Naive B cell (primary cell): ENCODE measurements around the gene GPSM3. TPM values are rescaled to one million over a fixed set of nuclear protein-coding genes. Genes with fewer than 3 reads are reported as not detected.

Source experiments
- ATAC-seq, 2 donors: fragments of 150-1000 bp; cut with Tn5 transposase; 2 replicates each; pipeline ENCODE4 v1.10.0; 2021; ENCODE audit warnings: low read depth in 2 of 2, mild to moderate bottlenecking in 2 of 2, moderate library complexity in 2 of 2
- DNase-seq: peaks from one replicate; pipeline ENCODE4 v3.0.0; 2022
- H3K27ac Mint-ChIP-seq, 6 donors: one replicate each; pipeline ENCODE4 v1.8.0; 2020 to 2022; ENCODE audit warnings: mild to moderate bottlenecking in 6 of 6, mixed read lengths in 6 of 6, moderate library complexity in 5 of 6, inconsistent platforms in 2 of 6
- H3K27me3 Mint-ChIP-seq, 3 donors: one replicate each; pipeline ENCODE4 v1.8.0; 2021 to 2022; ENCODE audit warnings: mixed read lengths in 3 of 3, mild to moderate bottlenecking in 1 of 3
- H3K36me3 Mint-ChIP-seq, 2 donors: one replicate each; pipeline ENCODE4 v1.8.0; 2020 to 2022; ENCODE audit warnings: mixed read lengths in 2 of 2, inconsistent platforms in 1 of 2, mild to moderate bottlenecking in 1 of 2
- H3K4me1 Mint-ChIP-seq, 3 donors: one replicate each; pipeline ENCODE4 v1.8.0; 2020 to 2022; ENCODE audit warnings: mixed read lengths in 3 of 3, inconsistent platforms in 1 of 3, mild to moderate bottlenecking in 1 of 3, moderate library complexity in 1 of 3
- H3K4me3 Mint-ChIP-seq, 8 donors: one replicate each; pipeline ENCODE4 v1.8.0; 2020 to 2022; ENCODE audit warnings: mild to moderate bottlenecking in 8 of 8, mixed read lengths in 8 of 8, moderate library complexity in 8 of 8, inconsistent platforms in 2 of 8
- H3K9me3 Mint-ChIP-seq, 7 donors: one replicate each; pipeline ENCODE4 v1.8.0; 2020 to 2022; ENCODE audit warnings: mixed read lengths in 7 of 7, mild to moderate bottlenecking in 5 of 7, inconsistent platforms in 2 of 7, moderate library complexity in 1 of 7
- polyA plus RNA-seq, 6 donors: library from polyadenylated mRNA; unstranded; fragments of 300-500 nt; fragmentation: Illumina TruSeq; gene quantifications; one replicate each; pipeline ENCODE4 v1.2.3, GENCODE V29; 2021; ENCODE audit warnings: low read depth in 6 of 6

The GPSM3 gene
- polyA plus RNA-seq, 6 donors from 2014 or later = 99.0 to 145 (median 125) TPM

- ATAC-seq = no peak
- H3K4me1 Mint-ChIP-seq = peaks cover 51 to 56% (median 54%) of the 10 kb centered on the region in 3 donors
These were observed 11.2 kb downstream of the GPSM3 start for GRCh38 chr6:32181148-32181702.

DNA sequence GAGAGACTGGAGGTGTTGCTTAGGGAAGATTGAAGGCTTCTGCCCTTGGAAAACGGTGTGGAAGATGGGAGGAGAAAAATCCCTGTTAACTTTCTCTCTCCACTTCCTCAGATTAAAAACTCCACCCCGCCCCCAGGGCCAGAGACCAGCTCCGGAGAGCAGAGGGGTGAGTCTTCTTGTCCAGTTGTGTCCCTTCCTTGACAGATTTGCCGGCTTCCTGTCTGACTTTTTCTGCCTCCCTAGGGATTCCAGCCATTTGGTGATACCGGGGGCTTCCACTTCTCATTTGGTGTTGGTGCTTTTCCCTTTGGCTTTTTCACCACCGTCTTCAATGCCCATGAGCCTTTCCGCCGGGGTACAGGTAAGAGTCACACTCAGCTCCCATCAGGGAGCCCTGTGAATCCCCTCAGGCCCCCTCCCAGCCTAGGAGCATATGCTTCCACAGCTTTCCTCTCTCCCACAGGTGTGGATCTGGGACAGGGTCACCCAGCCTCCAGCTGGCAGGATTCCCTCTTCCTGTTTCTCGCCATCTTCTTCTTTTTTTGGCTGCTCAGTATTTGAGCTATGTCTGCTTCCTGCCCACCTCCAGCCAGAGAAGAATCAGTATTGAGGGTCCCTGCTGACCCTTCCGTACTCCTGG lies 12.6 kb downstream of the GPSM3 start:
- Mint-ChIP-seq H3K27ac (peak overlapping the region in 5 of 6 donors; percentile 16 to 74 (median 70)), H3K27me3 (no peaks in the 10 kb centered on the region), H3K4me3 (peak overlapping the region; percentile 45 to 77 (median 62)), H3K36me3 (peaks cover 0 to 11% of the 10 kb centered on the region in 2 donors), H3K4me1 (peaks cover 52 to 59% (median 58%) of the 10 kb centered on the region in 3 donors), H3K9me3 (peaks cover 0 to 4% (median 0%) of the 10 kb centered on the region in 7 donors)
- DNase-seq (no peak), ATAC-seq (no peak)

More at GRCh38 chr6:32181148-32181702, 11.2 kb downstream of the GPSM3 start:
- DNase-seq = no peak
- peak overlapping the region in 4 of 6 donors; percentile 47 to 69 (median 64) for H3K27ac Mint-ChIP-seq
- peaks cover 4 to 18% of the 10 kb centered on the region in 2 donors for H3K36me3 Mint-ChIP-seq
- H3K9me3 Mint-ChIP-seq = peaks cover 0 to 4% (median 0%) of the 10 kb centered on the region in 7 donors
- peak overlapping the region in 3 of 8 donors; percentile 54 to 74 (median 62) for H3K4me3 Mint-ChIP-seq
- no peaks in the 10 kb centered on the region for H3K27me3 Mint-ChIP-seq

DNA sequence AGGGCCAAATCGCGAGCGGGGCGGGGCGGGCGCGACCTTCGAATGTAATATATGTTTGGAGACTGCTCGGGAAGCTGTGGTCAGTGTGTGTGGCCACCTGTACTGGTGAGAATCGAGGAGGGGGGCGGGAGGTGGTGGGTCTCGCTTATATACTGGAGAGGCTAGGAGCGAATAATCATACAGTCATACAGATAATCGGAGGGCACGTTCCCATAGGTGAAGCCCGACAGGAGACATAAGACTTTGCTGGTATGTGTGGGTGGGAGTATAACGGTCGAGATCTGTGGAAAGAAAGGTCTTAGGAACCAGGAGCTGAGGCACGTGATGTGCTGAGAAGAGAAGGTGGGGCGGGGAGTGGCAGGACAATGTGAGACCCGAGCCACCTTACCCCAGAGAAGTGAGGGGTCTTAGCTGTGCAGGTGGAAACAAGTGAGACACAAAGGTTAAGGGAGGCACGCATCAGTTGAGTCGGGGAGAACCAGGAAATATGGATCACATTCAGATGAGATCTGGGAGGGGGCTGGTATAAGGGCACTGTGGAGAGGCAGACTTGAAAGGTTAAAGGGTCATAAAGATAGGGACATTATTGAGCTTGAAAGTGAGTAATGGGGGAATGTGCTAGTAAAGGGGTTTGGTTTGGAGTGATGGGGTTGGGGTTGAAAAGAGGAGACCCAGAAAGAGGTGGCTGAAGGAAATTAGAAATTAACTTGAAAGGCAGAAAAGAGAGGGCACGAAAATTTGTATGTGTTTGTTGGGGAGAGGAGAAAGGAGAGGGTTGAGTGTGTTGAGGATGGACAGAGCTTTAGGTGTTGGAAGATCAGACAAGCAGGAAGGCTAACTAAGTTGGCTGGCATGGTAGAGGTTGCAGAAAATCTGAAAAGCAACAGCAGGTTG lies 13.6 kb downstream of the GPSM3 start:
- Mint-ChIP-seq H3K4me3 (peak overlapping the region; percentile 82 to 100 (median 96)), H3K9me3 (peaks cover 0 to 4% (median 0%) of the 10 kb centered on the region in 7 donors), H3K27ac (peak overlapping the region; percentile 88 to 100 (median 97)), H3K27me3 (no peaks in the 10 kb centered on the region), H3K36me3 (peaks cover 0 to 11% of the 10 kb centered on the region in 2 donors), H3K4me1 (peaks cover 58 to 64% (median 58%) of the 10 kb centered on the region in 3 donors)
- DNase-seq = no peak
- ATAC-seq = no peak

GRCh38 chr6:32177788-32178546 lies 14.5 kb downstream of the GPSM3 start, which contains the start of gene RNF5:
TSS of gene RNF5 (plus strand) at chr6:32178405. CDS start at chr6:32178512, 107 bp downstream.
- DNase-seq (peak; percentile 97), ATAC-seq (peak; percentile 80 to 82)
- Mint-ChIP-seq H3K27me3 (no peaks in the 10 kb centered on the region), H3K4me1 (peaks cover 65 to 71% (median 66%) of the 10 kb centered on the region in 3 donors), H3K4me3 (peak within 1 kb of the TSS; percentile 82 to 100 (median 96)), H3K27ac (peak within 1 kb of the TSS; percentile 94 to 100 (median 98)), H3K9me3 (peaks cover 0 to 4% (median 0%) of the 10 kb centered on the region in 7 donors), H3K36me3 (peaks cover 0 to 11% of the 10 kb centered on the region in 2 donors)

- peaks cover 0 to 4% (median 0%) of the 10 kb centered on the region in 7 donors for H3K9me3 Mint-ChIP-seq
- H3K27ac Mint-ChIP-seq = peak overlapping the region; percentile 94 to 100 (median 98)
- no peaks in the 10 kb centered on the region for H3K27me3 Mint-ChIP-seq
- peaks cover 65 to 75% (median 67%) of the 10 kb centered on the region in 3 donors for H3K4me1 Mint-ChIP-seq
- peak overlapping the region; percentile 82 to 100 (median 96) for H3K4me3 Mint-ChIP-seq
- DNase-seq (no peak), ATAC-seq (no peak)
- peaks cover 0 to 11% of the 10 kb centered on the region in 2 donors for H3K36me3 Mint-ChIP-seq
These were observed 15.2 kb downstream of the GPSM3 start for GRCh38 chr6:32177183-32177787.

DNA sequence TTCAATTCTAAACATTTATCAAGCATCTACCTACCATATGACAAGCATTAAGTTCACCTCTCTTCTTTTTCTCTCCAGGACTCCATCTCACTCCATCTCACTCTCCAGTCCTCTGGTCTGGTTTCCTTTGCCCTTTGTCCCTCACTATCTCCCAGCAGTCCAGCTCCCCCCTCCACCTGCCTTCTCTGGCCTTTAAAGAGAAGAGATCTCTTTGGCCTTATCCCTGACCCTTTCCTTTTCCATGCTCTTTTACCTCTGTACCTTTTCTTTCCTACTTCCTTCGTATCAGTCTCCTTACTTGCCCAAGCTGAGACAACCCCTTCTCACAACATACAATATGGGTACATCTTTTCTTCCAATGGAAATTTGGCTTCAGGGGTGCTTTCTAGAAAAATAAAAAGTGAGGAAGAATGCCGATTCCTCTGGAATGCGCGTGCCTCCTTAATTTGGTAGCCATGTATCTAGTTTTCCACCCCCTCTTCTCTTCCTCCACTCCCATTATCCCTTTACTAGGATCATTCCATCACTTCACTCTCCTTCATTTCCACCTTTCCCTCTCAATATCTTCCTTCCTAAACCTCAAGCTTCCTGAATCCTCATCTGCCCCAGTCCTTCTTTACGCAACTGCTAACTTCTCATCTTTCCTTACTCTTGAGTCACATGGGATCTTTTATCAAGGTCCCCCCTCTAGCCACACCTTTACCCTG lies 15.8 kb downstream of the GPSM3 start:
- Mint-ChIP-seq H3K4me3 (peak overlapping the region; percentile 82 to 100 (median 96)), H3K9me3 (peaks cover 0 to 4% (median 0%) of the 10 kb centered on the region in 7 donors), H3K27me3 (no peaks in the 10 kb centered on the region), H3K27ac (peak overlapping the region; percentile 89 to 99 (median 98)), H3K36me3 (peaks cover 0 to 11% of the 10 kb centered on the region in 2 donors), H3K4me1 (peaks cover 65 to 75% (median 67%) of the 10 kb centered on the region in 3 donors)
- ATAC-seq = no peak
- DNase-seq = no peak

GRCh38 chr6:32175711-32176475 lies 16.6 kb downstream of the GPSM3 start, which contains the start of gene AGPAT1:
TSS of gene AGPAT1 (minus strand) at chr6:32176084. CDS start at chr6:32171496, 4,588 bp downstream.
- Mint-ChIP-seq H3K27me3 (no peaks in the 10 kb centered on the region), H3K4me3 (peak within 1 kb of the TSS; percentile 82 to 100 (median 96)), H3K9me3 (peaks cover 0 to 4% (median 0%) of the 10 kb centered on the region in 7 donors), H3K27ac (peak within 1 kb of the TSS; percentile 89 to 99 (median 98)), H3K36me3 (peaks cover 0 to 15% of the 10 kb centered on the region in 2 donors), H3K4me1 (peaks cover 66 to 70% (median 70%) of the 10 kb centered on the region in 3 donors)
- DNase-seq = peak; percentile 95
- ATAC-seq = peak; percentile 43 to 54

DNA sequence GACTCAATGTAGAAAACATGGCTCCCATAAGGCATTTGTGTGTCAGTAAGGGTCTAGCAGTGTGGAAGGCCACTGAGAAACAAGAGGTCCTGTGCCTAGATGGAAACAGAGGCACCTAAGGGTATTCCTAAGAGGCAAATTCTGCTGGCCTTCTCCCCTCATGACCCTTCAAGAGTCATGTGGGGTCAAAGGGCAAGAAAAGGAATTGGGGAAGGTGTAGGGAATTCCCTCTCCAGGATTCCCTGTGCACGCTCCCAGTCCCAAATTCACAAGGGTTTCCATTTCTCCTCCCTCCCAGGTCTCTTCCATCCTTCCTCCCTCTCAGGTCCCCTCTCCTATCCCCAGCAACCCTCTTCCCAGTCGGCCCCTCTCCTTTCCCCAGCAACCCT lies 17.1 kb downstream of the GPSM3 start:
- Mint-ChIP-seq H3K4me1 (peaks cover 65 to 68% (median 66%) of the 10 kb centered on the region in 3 donors), H3K9me3 (peaks cover 0 to 4% (median 0%) of the 10 kb centered on the region in 7 donors), H3K4me3 (peak overlapping the region; percentile 82 to 100 (median 92)), H3K27me3 (no peaks in the 10 kb centered on the region), H3K27ac (peak overlapping the region; percentile 14 to 94 (median 74)), H3K36me3 (peaks cover 0 to 14% of the 10 kb centered on the region in 2 donors)
- DNase-seq (no peak), ATAC-seq (no peak)

DNA sequence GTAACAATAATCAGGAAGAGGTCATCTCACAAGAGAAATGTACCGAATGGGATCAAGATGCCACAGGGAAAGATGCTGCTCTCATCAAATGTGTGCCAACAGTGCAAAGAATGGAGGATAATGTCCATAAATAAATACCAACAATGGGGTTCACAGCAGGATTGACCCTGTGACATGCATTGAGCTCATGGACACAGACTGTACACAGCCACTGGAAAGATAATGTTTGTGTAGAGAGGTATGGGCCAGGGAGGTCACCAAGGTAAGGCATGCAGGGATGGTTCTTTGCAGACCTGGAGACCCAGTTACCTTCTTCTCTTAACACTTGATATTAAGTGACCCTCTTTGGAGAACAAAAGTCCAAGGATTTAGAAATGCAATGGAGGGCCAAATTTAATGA lies 18.0 kb downstream of the GPSM3 start:
- Mint-ChIP-seq H3K4me1 (peaks cover 61 to 65% (median 64%) of the 10 kb centered on the region in 3 donors), H3K27me3 (no peaks in the 10 kb centered on the region), H3K27ac (peak overlapping the region in 1 of 6 donors; percentile 65), H3K9me3 (peaks cover 0 to 4% (median 0%) of the 10 kb centered on the region in 7 donors), H3K36me3 (peaks cover 6 to 20% of the 10 kb centered on the region in 2 donors), H3K4me3 (peak overlapping the region in 6 of 8 donors; percentile 41 to 98 (median 71))
- no peak for DNase-seq
- ATAC-seq = no peak

DNA sequence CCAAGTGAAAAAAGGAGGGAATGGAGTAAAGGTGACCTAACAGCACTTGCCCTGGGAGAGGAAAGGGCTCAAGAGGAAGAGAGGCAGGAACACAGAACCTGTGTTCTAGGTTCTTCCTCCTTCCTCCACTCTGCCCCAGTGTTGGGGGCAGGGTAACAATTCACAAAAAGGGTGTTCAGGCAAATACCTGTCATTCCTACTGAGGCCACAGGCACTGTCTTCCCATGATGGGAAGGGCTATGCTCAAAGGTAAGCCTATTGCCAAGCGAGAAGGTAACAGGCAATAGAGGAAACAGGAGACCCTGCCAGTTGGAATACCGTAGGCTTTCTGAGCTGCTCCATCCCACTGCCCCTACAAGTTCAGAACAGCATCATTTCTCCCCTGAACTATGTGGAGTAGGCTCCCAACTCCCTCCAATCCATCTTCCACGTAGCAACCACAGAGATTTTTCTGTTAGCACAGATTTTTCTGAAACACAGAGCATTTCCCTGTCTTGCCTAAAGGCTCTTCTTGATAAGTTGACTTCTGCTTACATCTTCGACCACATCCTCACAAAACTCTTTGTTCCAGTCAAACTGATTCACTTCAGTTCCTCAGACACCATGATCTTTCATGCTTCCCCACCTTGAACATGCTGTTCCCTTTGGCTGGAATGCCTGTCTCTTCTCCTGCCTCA lies 19.3 kb downstream of the GPSM3 start:
- H3K36me3 Mint-ChIP-seq = peaks cover 6 to 32% of the 10 kb centered on the region in 2 donors
- ATAC-seq = no peak
- H3K27ac Mint-ChIP-seq = peak overlapping the region in 2 of 6 donors; percentile 23 to 65
- DNase-seq = no peak
- peak overlapping the region in 1 of 8 donors; percentile 17 for H3K4me3 Mint-ChIP-seq
- no peaks in the 10 kb centered on the region for H3K27me3 Mint-ChIP-seq
- H3K4me1 Mint-ChIP-seq = peaks cover 57 to 63% (median 62%) of the 10 kb centered on the region in 3 donors
- peaks cover 0 to 4% (median 0%) of the 10 kb centered on the region in 7 donors for H3K9me3 Mint-ChIP-seq
